GM18907 (cell line): Measurements from ENCODE around the gene DEFB115.
"Not testable (repeated sequence)": the region's sequence is repeated elsewhere in the genome, so short reads cannot be mapped to it uniquely, and the experiment has no call there.

Experiments
- ATAC-seq: cut with Tn5 transposase; IDR thresholded peaks from one replicate; pipeline ENCODE4 v1.9.1; 2021; ENCODE audit warnings: mild to moderate bottlenecking, moderate library complexity; ENCODE audit not compliant: unreplicated experiment

DEFB115 gene

DNA sequence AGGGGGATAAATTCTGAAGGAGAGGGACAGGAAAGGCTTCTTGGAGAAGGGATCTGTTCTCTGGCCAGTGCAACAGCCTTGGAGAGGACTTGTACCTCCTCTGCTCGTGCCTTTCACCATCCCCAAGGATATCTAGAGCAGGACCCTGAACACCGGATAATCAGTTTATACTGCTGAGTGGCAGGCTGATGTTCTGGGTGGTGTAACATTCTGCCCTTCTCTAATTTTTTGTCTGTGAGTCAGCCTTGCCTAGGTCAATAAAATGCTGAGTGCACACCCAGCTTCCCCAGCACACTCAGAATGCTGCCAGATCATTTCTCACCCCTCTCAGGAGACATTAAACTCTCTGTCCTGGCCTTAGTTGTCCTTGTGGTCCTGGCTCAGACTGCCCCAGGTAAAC is at the start of gene DEFB115:
Gene DEFB115 (plus strand): TSS at position 301 of the 400 bp plus-strand sequence. CDS start 0 bp downstream, at position 301.
- no peak for ATAC-seq

- no peak for ATAC-seq
These were observed 20.5 kb upstream of the DEFB115 start for GRCh38 chr20:31236953-31237352.

DNA sequence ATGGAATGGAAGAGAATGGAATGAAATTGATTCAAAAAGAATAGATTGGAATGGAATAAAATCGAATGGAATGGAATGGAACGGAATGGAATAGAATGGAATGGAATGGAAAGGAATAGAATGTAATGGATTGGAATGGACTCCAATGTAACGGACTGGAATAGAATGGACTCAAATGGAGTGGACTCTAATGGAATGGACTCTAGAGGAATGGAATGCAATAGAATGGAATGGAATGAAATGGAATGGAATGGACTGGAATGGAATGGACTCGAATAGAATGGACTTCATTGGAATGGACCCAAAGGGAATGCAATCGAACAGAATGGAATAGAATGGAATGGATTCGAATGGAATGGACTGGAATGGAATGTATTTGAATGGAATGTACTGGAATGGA is 19.7 kb upstream of the DEFB115 start:
- ATAC-seq = no peak

- no peak for ATAC-seq
These were observed 18.3 kb upstream of the DEFB115 start for GRCh38 chr20:31239139-31239538.

GRCh38 chr20:31256959-31257358 is 505 bp upstream of the DEFB115 start:
- ATAC-seq = no peak

DNA sequence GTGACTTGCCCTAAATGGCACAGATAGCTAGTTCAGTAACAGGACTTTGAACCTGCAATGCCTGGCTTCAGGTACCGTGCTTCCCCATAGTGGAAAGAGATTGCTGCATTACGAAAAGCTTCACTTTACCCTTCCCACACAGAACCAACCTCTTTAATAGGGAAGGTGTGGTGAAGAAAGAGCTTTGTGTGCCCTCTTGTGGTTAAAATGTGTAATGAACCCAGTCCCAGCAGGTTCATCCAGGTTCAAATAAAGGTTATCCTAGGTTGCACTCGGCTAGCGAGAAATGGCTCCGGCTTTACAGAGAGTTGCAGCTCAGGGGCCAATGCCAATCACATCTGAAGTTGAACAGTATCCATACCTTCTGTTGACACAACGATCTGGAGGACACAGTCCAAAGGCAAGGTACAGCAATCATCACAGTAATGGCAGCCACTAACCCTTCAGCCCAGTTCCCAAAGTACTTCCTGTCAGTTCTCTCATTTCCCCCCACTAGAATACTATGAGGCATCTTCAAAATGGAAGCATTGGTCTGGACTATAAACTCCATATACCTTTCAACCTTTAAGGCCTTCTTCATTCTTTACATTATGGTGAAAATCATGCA is 3.0 kb downstream of the DEFB115 start:
- ATAC-seq = no peak

- no peak for ATAC-seq
These were observed 17.0 kb downstream of the DEFB115 start for GRCh38 chr20:31274441-31274840.

- ATAC-seq = no peak
These were observed 20.7 kb downstream of the DEFB115 start for GRCh38 chr20:31278178-31278577.

DNA sequence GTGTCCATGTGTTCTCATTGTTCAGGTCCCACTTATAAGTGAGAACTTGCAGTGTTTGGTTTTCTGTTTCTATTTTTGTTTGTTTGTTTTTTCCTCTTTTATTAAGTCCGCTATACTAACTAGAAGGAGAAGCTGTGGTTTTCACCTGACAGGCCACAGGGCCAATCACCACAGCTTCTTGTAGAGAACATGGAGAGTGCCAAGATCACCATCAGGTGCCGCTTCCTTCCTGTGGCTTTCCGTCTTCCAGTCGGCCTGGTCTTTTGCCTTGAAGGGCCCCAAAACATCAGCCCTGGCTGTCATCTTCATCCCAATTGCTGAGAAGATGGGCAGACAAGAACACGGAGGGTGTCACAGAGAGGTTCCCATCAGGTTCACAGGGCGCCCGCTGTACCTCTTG is 27.5 kb downstream of the DEFB115 start:
- ATAC-seq = not testable (repeated sequence)

GRCh38 chr20:31308535-31309162 is 51.2 kb downstream of the DEFB115 start, which contains the start of gene DEFB116:
Gene DEFB116, minus strand, starts transcription at chr20:31308585. Its CDS starts 0 bp downstream, at chr20:31308585.
- ATAC-seq = no peak
